Measurements from ENCODE around the gene MT1X. TPM values are rescaled to one million over a fixed set of nuclear protein-coding genes. Genes with fewer than 3 reads are reported as not detected.

Gene MT1X
- total and polyA plus RNA-seq, 2 of the 13 experiments (the other 11 are each of a cell fraction or from before 2014, with no cell fraction given), result 19.7 to 288 TPM

- TF ChIP-seq RNF219 (CRISPR knock-in tag; IDR thresholded peaks at IDR 0.05) (no peak), ZNF607 (CRISPR knock-in tag; IDR thresholded peaks at IDR 0.05; ENCODE audit: borderline replicate concordance) (no peak), PHF20 (CRISPR knock-in tag; IDR thresholded peaks at IDR 0.05) (no peak), RNF2 (conservative IDR thresholded peaks at IDR 0.05; ENCODE audit: low read depth) (no peak), CTCF (CRISPR knock-in tag; IDR thresholded peaks at IDR 0.05) (no peak), YY1 (IDR thresholded peaks at IDR 0.05; ENCODE audit: insufficient read depth, insufficient replicate concordance, low read depth, low read length) (no peak), TEF (CRISPR knock-in tag; IDR thresholded peaks at IDR 0.05) (no peak), HES4 (CRISPR knock-in tag; IDR thresholded peaks at IDR 0.05; ENCODE audit: borderline replicate concordance) (no peak), KLF15 (CRISPR knock-in tag; IDR thresholded peaks at IDR 0.05; ENCODE audit: borderline replicate concordance) (no peak), ZNF598 (CRISPR knock-in tag; IDR thresholded peaks at IDR 0.05; ENCODE audit: borderline replicate concordance) (no peak), SMARCE1 (IDR thresholded peaks at IDR 0.05; ENCODE audit: borderline replicate concordance) (no peak), ZNF710 (CRISPR knock-in tag; IDR thresholded peaks at IDR 0.05; ENCODE audit: borderline replicate concordance) (no peak), CSRNP1 (CRISPR knock-in tag; IDR thresholded peaks at IDR 0.05) (no peak), ZNF333 (CRISPR knock-in tag; IDR thresholded peaks at IDR 0.05; ENCODE audit: borderline replicate concordance) (no peak), ZNF747 (CRISPR knock-in tag; IDR thresholded peaks at IDR 0.05; ENCODE audit: borderline replicate concordance) (no peak), CBX1 (IDR thresholded peaks at IDR 0.05; ENCODE audit: low read depth) (no peak), NR2F6 (IDR thresholded peaks at IDR 0.05) (no peak), NR2F6 (CRISPR knock-in tag; IDR thresholded peaks at IDR 0.05) (no peak), ZNF644 (CRISPR knock-in tag; IDR thresholded peaks at IDR 0.05; ENCODE audit: low read depth) (0 out of 2 replicates have a peak, but pooled peaks have one; percentile 9), SMAD1 (CRISPR knock-in tag; IDR thresholded peaks at IDR 0.05; ENCODE audit: borderline replicate concordance, low read depth) (no peak), ZNF891 (CRISPR knock-in tag; IDR thresholded peaks at IDR 0.05) (no peak), GPN1 (CRISPR knock-in tag; IDR thresholded peaks at IDR 0.05; ENCODE audit: borderline replicate concordance) (no peak)
These were observed 9.6 kb downstream of the MT1X start (continued) for GRCh38 chr16:56691885-56692284.

All from HepG2 (cell line).